ENCODE results near the gene ZNF487. TPM values are rescaled to one million over a fixed set of nuclear protein-coding genes. Genes with fewer than 3 reads are reported as not detected.
"Not testable (repeated sequence)": the region's sequence is repeated elsewhere in the genome, so short reads cannot be mapped to it uniquely, and the experiment has no call there.

The ZNF487 gene
- total and polyA plus RNA-seq, 2 experiments from 2014 or later: 2.9 to 4.6 TPM

GRCh38 chr10:43453266-43453831 lies 16.4 kb downstream of the ZNF487 start (continued):
- TF ChIP-seq EZH2phosphoT487 (IDR thresholded peaks at IDR 0.05; ENCODE audit: unreplicated experiment): no peak
- TF ChIP-seq JUNB (IDR thresholded peaks at IDR 0.05; ENCODE audit: unreplicated experiment): no peak
- TF ChIP-seq CTCF (conservative IDR thresholded peaks at IDR 0.05; ENCODE audit: low read depth in 2 of 2): no peak
- TF ChIP-seq REST (IDR thresholded peaks at IDR 0.05; ENCODE audit: unreplicated experiment): no peak
- no peak for TF ChIP-seq ZNF331 (CRISPR knock-in tag; IDR thresholded peaks at IDR 0.05; ENCODE audit: low read depth)
- TF ChIP-seq NANOG (IDR thresholded peaks at IDR 0.05; ENCODE audit: borderline replicate concordance): no peak

DNA sequence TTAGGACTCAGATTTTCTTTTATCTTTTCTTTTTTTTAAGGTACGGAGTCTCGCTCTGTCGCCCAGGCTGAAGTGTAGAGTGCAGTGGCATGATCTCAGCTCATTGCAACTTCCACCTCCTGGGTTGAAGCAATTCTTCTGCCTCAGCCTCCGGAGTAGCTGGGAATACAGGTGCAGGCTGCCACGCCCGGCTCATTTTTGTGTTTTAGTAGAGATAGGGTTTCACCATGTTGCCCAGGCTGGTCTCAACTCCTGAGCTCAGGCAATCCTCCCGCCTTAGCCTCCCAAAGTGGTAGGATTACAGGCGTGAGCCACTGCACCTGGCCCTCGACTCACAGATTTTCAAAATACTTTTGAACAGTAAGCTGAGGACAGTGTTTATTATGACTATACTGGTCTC lies 17.1 kb downstream of the ZNF487 start:
- H3K9me2 ChIP-seq (ENCODE audit: insufficient read depth); H3K27me3 ChIP-seq (ENCODE audit: insufficient read depth); H2AFZ ChIP-seq; H3K36me3 Mint-ChIP-seq (ENCODE audit: low read depth); H3K9me3 Mint-ChIP-seq; H3K27ac Mint-ChIP-seq; H3K27ac ChIP-seq (ENCODE audit: low read depth); H3K79me2 ChIP-seq (replicated peaks; ENCODE audit: insufficient read depth); DNase-seq (ENCODE audit: low spot score); H3K36me3 ChIP-seq (ENCODE audit: insufficient read depth); ATAC-seq; H3K4me3 ChIP-seq; H4K20me1 ChIP-seq (replicated peaks; ENCODE audit: insufficient read depth): not testable (repeated sequence)
- Mint-ChIP-seq H3K4me1 (peaks cover 27% of the 10 kb centered on the region), H3K27me3 (ENCODE audit: insufficient read depth, low read depth, poor library complexity) (peaks cover 10% of the 10 kb centered on the region), H3K4me3 (peak overlapping the region; percentile 94; the same call in 1 of the 3 replicates)
- peaks cover 14% of the 10 kb centered on the region; the same call in 1 of the 2 replicates for H3F3A ChIP-seq (replicated peaks; ENCODE audit: low read depth)
- peaks cover 17% of the 10 kb centered on the region for H3K4me1 ChIP-seq (ENCODE audit: insufficient read depth)
- H3K4me2 ChIP-seq: 0 out of 2 replicates have a peak overlapping the region, but pooled peaks have one; percentile 87

GRCh38 chr10:43456561-43456960 lies 19.6 kb downstream of the ZNF487 start:
- H3K27ac Mint-ChIP-seq; H4K20me1 ChIP-seq (replicated peaks; ENCODE audit: insufficient read depth); H3K9me3 Mint-ChIP-seq; H3K9me2 ChIP-seq (ENCODE audit: insufficient read depth); H3K27ac ChIP-seq (ENCODE audit: low read depth); H3K36me3 ChIP-seq (ENCODE audit: insufficient read depth); H3K4me2 ChIP-seq; H3K27me3 ChIP-seq (ENCODE audit: insufficient read depth); DNase-seq (ENCODE audit: low spot score); H3K79me2 ChIP-seq (replicated peaks; ENCODE audit: insufficient read depth); H3K36me3 Mint-ChIP-seq (ENCODE audit: low read depth); H3K4me3 Mint-ChIP-seq; ATAC-seq: not testable (repeated sequence)
- H2AFZ ChIP-seq: peak overlapping the region; percentile 88; the same call in 1 of the 2 replicates
- peaks cover 14% of the 10 kb centered on the region; the same call in 1 of the 2 replicates for H3F3A ChIP-seq (replicated peaks; ENCODE audit: low read depth)
- peaks cover 10% of the 10 kb centered on the region for H3K27me3 Mint-ChIP-seq (ENCODE audit: insufficient read depth, low read depth, poor library complexity)
- 0 out of 2 replicates have a peak overlapping the region, but pooled peaks have one; percentile 73 for H3K4me3 ChIP-seq
- H3K4me1 ChIP-seq (ENCODE audit: insufficient read depth): peaks cover 17% of the 10 kb centered on the region
- H3K4me1 Mint-ChIP-seq: peaks cover 28% of the 10 kb centered on the region

All from GM23338 (cell line).